HUES64 (cell line): Measurements from ENCODE around the gene ATL2. TPM values are rescaled to one million over a fixed set of nuclear protein-coding genes. Genes with fewer than 3 reads are reported as not detected.
A peak's percentile ranks its signal among the peaks of the same experiment; 100 is the strongest.

Experiments
- H3K27ac ChIP-seq: 2 replicates; pipeline ENCODE4 v1.7.0; 2013; ENCODE audit warnings: low read depth, low read length, inconsistent platforms
- H3K27me3 ChIP-seq: 2 replicates; pipeline ENCODE4 v1.6.1; 2013; ENCODE audit warnings: mild to moderate bottlenecking, low read length; ENCODE audit not compliant: insufficient read depth
- H3K36me3 ChIP-seq: 2 replicates; pipeline ENCODE4 v1.6.1; 2013; ENCODE audit warnings: mild to moderate bottlenecking, low read length; ENCODE audit not compliant: insufficient read depth
- H3K4me1 ChIP-seq: 2 replicates; pipeline ENCODE4 v1.6.1; 2013; ENCODE audit warnings: mild to moderate bottlenecking, low read length, moderate library complexity; ENCODE audit not compliant: insufficient read depth
- H3K4me3 ChIP-seq: 2 replicates; pipeline ENCODE4 v1.5.1; 2013; ENCODE audit warnings: mild to moderate bottlenecking, low read length, moderate library complexity
- H3K9ac ChIP-seq: 2 replicates; pipeline ENCODE4 v1.6.1; 2013; ENCODE audit warnings: mild to moderate bottlenecking, low read depth, low read length
- H3K9me3 ChIP-seq: 2 replicates; pipeline ENCODE4 v1.6.1; 2013; ENCODE audit warnings: low read depth, low read length; ENCODE audit not compliant: insufficient read depth
- WGBS: fragments of 150-250, 120-280 bp; methylation state at CpG from one replicate; pipeline ENCODE4 v1.1.7; 2013; ENCODE audit warnings: missing lambda C conversion rate; 5-methylcytosine and 5-hydroxymethylcytosine counted together
- polyA plus RNA-seq, 2 experiments: library from polyadenylated mRNA; stranded (reverse); fragments of 50-300 nt; gene quantifications; one replicate each; pipeline ENCODE4 v1.2.3, GENCODE V29; 2013

Gene ATL2
- 60.4 TPM for polyA plus RNA-seq (2013, experiment 1 of 2)
- polyA plus RNA-seq (2013, experiment 2 of 2): 65.7 TPM

- under 1% methylated on average over 72 of the region's 73 CpGs for WGBS
- H3K4me1 ChIP-seq: peaks cover 17% of the 10 kb centered on the region
Measured at GRCh38 chr2:38377050-38377828, at the start of gene ATL2. ATL2 (minus strand) TSS chr2:38377273; CDS start chr2:38377260, 13 bp downstream.

DNA sequence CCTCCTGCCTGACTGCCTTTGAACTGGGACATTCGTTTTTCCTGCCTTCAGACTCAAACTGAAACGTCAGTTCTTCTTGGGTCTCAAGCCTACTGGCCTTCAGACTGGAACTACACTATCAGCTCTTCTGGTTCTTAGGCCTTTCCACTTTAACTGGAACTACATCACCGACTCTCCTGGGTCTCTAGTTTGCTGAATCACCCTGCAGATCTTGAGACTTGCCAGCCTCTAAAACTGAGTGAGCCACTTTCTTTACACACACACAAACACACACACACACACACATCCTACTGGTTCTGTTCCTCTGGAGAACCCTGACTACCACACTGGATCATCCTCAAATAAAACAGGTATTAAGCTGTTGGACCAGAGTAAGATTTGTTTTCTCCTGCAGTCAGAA, 46.7 kb upstream of the ATL2 start:
- 81% methylated on average over 3 of the region's 3 CpGs for WGBS
- Histone ChIP-seq H3K27me3 (no peaks in the 10 kb centered on the region), H3K9ac (no peak overlapping the region), H3K4me3 (no peak overlapping the region), H3K9me3 (no peaks in the 10 kb centered on the region), H3K27ac (no peak overlapping the region), H3K36me3 (no peaks in the 10 kb centered on the region), H3K4me1 (no peaks in the 10 kb centered on the region; the same call in none of the 2 replicates)

More at GRCh38 chr2:38377050-38377828, at the start of gene ATL2:
- Histone ChIP-seq H3K9me3 (no peaks in the 10 kb centered on the region), H3K27me3 (no peaks in the 10 kb centered on the region), H3K27ac (peak within 1 kb of the TSS; percentile 93), H3K9ac (peak within 1 kb of the TSS; percentile 98), H3K36me3 (0 out of 2 replicates have a peak, but pooled peaks cover 2% of the 10 kb centered on the region), H3K4me3 (peak within 1 kb of the TSS; percentile 80)

- no peak overlapping the region for H3K4me3 ChIP-seq
- H3K27me3 ChIP-seq: no peaks in the 10 kb centered on the region
- H3K4me1 ChIP-seq: no peaks in the 10 kb centered on the region
- H3K9ac ChIP-seq: no peak overlapping the region
- no peak overlapping the region for H3K27ac ChIP-seq
- no peaks in the 10 kb centered on the region for H3K9me3 ChIP-seq
- WGBS: 96% methylated on average over 10 of the region's 11 CpGs
- no peaks in the 10 kb centered on the region for H3K36me3 ChIP-seq
Measured at GRCh38 chr2:38421274-38422056, 44.4 kb upstream of the ATL2 start.

GRCh38 chr2:38419499-38419898, 42.4 kb upstream of the ATL2 start:
- Histone ChIP-seq H3K27ac (no peak overlapping the region), H3K27me3 (no peaks in the 10 kb centered on the region), H3K9me3 (no peaks in the 10 kb centered on the region), H3K36me3 (no peaks in the 10 kb centered on the region), H3K4me3 (no peak overlapping the region), H3K9ac (no peak overlapping the region), H3K4me1 (no peaks in the 10 kb centered on the region)
- 85% methylated on average over 5 of the region's 5 CpGs for WGBS

DNA sequence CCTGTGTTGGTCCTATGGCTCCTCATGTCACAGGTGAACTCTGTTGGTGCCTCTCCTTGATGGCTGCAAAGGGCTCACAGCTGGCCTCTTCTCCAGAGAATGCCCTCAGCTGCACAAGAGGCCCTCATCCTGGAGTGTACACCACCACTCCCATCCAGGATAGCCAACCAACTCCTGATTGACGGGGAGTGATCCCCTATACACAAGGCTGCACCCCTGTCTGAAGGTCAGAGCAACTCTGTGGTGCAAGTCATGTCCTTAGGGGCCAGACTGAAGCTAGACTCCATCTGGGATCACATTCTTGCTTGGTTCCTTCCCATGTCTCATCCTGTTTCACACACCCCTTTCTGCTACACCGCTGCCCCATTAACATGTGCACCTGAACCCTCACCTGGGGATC, 41.7 kb upstream of the ATL2 start:
- Histone ChIP-seq H3K4me3 (no peak overlapping the region), H3K27me3 (no peaks in the 10 kb centered on the region), H3K9me3 (no peaks in the 10 kb centered on the region), H3K9ac (no peak overlapping the region), H3K36me3 (no peaks in the 10 kb centered on the region), H3K4me1 (no peaks in the 10 kb centered on the region), H3K27ac (no peak overlapping the region)
- WGBS: 98% methylated on average over 2 of the region's 2 CpGs

DNA sequence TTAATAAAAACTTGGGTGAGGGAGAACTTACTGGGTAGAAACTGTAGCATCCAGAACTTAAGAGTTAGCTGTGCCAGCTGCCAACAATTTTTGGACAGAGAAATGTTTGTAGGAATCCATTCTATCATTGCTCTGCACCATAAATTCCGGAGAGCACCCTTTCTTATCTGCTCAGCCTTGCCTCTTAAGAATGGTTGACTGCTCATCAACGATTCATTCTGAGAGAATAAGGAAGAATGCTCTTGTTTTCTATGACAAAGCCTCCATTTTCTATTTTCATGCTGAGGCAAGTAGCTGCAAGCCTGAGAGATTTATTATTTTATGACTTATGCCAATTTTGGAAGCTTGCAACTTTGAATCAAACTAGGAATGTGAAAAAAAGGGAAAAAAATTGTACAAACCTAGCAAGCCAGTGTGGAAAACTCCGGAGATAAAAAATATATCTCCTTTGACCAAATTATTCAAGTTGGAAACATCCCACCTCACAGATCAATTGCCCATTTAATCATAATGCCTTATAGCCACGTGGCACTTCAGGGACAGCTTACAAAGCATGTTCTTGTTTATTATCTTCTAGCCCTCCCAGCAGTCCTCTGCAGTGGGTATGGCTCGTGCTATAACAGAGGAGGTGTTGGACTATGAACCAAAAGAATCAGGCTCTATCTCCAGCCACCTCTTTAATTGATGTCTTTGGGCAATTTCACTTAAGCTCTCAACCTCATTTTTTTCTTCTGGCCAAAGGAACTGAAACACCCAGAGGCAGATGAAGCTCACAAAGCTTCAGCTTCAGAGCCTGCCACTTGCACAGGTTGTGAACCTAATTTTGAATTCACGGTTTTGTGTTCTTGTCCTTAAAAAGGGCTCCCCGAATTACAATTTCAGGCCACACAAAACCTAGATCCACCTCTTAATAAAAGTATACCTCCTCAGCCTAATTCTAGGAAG, 40.9 kb upstream of the ATL2 start:
- Histone ChIP-seq H3K27me3 (no peaks in the 10 kb centered on the region), H3K9ac (no peak overlapping the region), H3K27ac (no peak overlapping the region), H3K9me3 (peaks cover 5% of the 10 kb centered on the region; the same call in 1 of the 2 replicates), H3K4me1 (no peaks in the 10 kb centered on the region), H3K36me3 (no peaks in the 10 kb centered on the region), H3K4me3 (no peak overlapping the region)
- 88% methylated on average over 7 of the region's 7 CpGs for WGBS

GRCh38 chr2:38416296-38417036, 39.4 kb upstream of the ATL2 start:
- no peak overlapping the region for H3K4me3 ChIP-seq
- 93% methylated on average over 9 of the region's 9 CpGs for WGBS
- no peak overlapping the region for H3K27ac ChIP-seq
- H3K27me3 ChIP-seq: no peaks in the 10 kb centered on the region
- H3K9me3 ChIP-seq: peaks cover 13% of the 10 kb centered on the region; the same call in 1 of the 2 replicates
- H3K9ac ChIP-seq: no peak overlapping the region
- no peaks in the 10 kb centered on the region for H3K36me3 ChIP-seq
- no peaks in the 10 kb centered on the region for H3K4me1 ChIP-seq

- H3K9me3 ChIP-seq: peaks cover 13% of the 10 kb centered on the region; the same call in 1 of the 2 replicates
- H3K27ac ChIP-seq: no peak overlapping the region
- no peaks in the 10 kb centered on the region for H3K4me1 ChIP-seq
- no peaks in the 10 kb centered on the region for H3K36me3 ChIP-seq
- WGBS: 96% methylated on average over 4 of the region's 4 CpGs
- no peak overlapping the region for H3K9ac ChIP-seq
- no peaks in the 10 kb centered on the region for H3K27me3 ChIP-seq
- no peak overlapping the region for H3K4me3 ChIP-seq
Measured at GRCh38 chr2:38415728-38416291, 38.7 kb upstream of the ATL2 start.

GRCh38 chr2:38415023-38415422, 38.0 kb upstream of the ATL2 start:
- Histone ChIP-seq H3K27me3 (no peaks in the 10 kb centered on the region), H3K9me3 (peaks cover 13% of the 10 kb centered on the region; the same call in 1 of the 2 replicates), H3K4me1 (peaks cover 1% of the 10 kb centered on the region; the same call in 1 of the 2 replicates), H3K36me3 (no peaks in the 10 kb centered on the region), H3K27ac (no peak overlapping the region), H3K9ac (no peak overlapping the region), H3K4me3 (no peak overlapping the region)
- WGBS: 93% methylated on average over 3 of the region's 3 CpGs
